Measurements from ENCODE around the gene PPP4R3A. TPM values are rescaled to one million over a fixed set of nuclear protein-coding genes. Genes with fewer than 3 reads are reported as not detected.
"Not testable (repeated sequence)": the region's sequence is repeated elsewhere in the genome, so short reads cannot be mapped to it uniquely, and the experiment has no call there.

PPP4R3A gene
- total RNA-seq, 2 donors from 2014 or later = 44.3 to 49.5 TPM

DNA sequence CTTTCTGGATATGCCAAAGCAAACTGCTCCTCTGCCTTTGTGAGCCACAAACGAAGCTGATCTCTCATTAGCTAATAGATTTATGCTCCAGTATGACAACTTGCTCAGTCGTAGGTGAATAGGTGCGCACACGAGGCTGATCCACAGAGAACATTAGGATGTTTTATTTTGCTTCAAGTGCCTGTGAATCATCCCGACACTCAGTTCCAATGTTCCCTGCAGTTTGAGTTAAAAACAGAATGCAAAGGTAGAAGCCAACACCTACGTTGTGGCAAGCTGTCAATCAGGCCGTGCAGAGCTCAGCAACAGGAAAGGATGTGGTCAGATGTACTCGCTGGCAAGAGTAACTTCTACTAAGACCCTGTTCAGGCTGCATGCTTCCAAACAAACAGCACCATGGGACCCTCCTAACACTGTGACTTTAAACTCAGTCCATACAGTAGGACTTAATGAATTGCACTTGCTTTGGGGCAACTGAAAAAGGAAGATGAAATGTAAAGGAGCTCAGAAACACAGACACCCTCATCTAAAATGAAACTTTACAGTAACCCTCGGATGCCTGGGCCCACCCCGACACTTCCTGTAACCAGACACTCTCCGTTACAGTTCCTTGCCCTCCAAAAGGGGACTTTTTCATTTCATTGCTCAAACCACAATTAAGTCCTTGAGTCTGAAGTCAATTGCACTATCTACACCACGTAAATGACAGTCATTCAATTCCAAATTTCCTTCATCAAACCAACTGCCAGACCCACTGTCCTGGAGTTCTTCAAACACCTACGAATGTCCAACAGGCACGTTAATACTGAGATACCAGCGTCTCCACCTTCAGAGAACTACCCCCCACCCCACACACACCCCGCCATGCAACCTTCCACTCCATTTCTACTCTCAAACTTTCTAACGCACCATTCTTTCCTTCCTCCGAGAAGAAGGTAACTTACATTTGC is 94.0 kb downstream of the PPP4R3A start:
- intact Hi-C loops (cut with DNase I) = loop anchor here in 1 of 2 donors (5.0 kb wide), 1 partner anchor 94 kb away; no protein-coding TSS in a partner anchor
- no peak for ATAC-seq
- no peak for DNase-seq

GRCh38 chr14:91414475-91414833 is 95.7 kb downstream of the PPP4R3A start:
- ATAC-seq (no peak), DNase-seq (no peak)
- intact Hi-C loops (cut with DNase I) = no loop called here

GRCh38 chr14:91413547-91414474 is 96.3 kb downstream of the PPP4R3A start:
- ATAC-seq (no peak), DNase-seq (no peak)
- intact Hi-C loops (cut with DNase I) = no loop called here

GRCh38 chr14:91412939-91413338 is 97.2 kb downstream of the PPP4R3A start:
- ATAC-seq = no peak
- no peak for DNase-seq
- intact Hi-C loops (cut with DNase I) = no loop called here

- ATAC-seq (no peak), DNase-seq (no peak)
- intact Hi-C loops (cut with DNase I) = no loop called here
Observed at GRCh38 chr14:91410771-91411536, 99.2 kb downstream of the PPP4R3A start.

DNA sequence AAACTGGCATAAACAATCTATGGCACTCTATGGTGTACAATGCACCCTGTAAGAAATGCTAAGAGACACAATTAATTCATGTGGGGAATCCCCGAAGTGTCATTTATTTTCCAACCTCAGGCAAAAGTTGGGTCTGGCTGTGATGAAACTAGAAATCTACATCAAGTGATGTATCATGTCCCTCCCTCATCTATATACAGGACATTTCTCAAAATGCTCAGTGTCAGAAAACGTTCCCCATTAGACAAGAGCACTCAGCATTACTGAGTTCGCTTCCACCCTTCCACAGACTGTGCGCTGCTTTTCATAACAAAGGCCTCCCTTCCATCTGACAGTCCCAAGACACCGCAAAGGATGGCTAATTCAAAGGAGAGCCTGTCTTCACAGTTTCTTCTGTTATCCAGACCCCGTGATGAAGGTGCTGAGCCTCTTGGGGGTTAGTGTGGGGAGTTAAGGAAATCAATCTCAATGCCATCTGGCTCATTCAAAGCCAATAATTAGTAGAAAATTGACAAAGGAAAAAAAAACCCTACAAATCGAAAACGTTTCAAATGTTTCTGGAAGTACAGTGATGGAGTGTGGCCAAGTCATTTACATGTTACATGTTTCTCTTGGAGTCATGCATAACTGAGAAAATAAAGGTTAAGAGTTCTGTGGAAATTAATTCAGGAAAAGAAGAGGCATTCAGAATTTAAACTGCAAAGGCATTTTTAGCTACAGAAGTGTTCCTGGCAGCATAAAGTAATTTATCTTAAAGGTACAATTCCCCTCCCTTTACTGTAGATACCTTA is 100.0 kb downstream of the PPP4R3A start:
- intact Hi-C loops (cut with DNase I) = no loop called here
- ATAC-seq (no peak), DNase-seq (no peak)

DNA sequence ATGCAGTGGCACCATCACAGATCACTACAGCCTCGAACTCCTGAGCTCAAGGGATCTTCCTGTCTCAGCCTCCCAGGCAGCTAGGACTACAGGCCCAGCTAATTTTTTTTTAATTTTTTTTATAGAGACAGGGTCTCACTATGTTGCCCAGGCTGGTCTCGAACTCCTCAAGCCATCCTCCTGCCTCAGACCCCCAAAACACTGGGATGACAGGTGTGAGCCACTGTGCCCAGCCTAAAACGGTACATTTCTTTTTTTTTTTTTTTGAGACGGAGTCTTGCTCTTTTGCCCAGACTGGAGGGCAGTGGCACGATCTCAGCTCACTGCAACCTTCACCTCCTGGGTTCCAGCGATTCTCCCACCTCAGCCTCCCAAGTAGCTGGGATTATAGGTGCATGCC is 100.9 kb downstream of the PPP4R3A start:
- ATAC-seq; intact Hi-C loops (cut with DNase I); DNase-seq: not testable (repeated sequence)

Other genes with a start within 250 kb of the PPP4R3A start
- gene CCDC88C, start 92.5 kb downstream of the PPP4R3A start, total RNA-seq = 1 to 10 TPM; 3.5 to 5.0 TPM
- gene CATSPERB, start 221.8 kb upstream of the PPP4R3A start, total RNA-seq = 1 to 10 TPM; 1.8 to 2.3 TPM

All from left cardiac atrium (tissue), 4 donors.